GM23338 (cell line): ENCODE results near the gene NCAPG. TPM values are rescaled to one million over a fixed set of nuclear protein-coding genes. Genes with fewer than 3 reads are reported as not detected.

Source experiments
- ATAC-seq: fragments of 200-7000 bp; cut with Tn5 transposase; 3 replicates; pipeline ENCODE4 v1.9.1; 2020
- DNase-seq: peaks from one replicate; pipeline ENCODE4 v3.0.0-alpha.2; 2015; ENCODE audit warnings: low spot score
- H2AFZ ChIP-seq: fragments of 200-600 bp; sonication (generic); 2 replicates; pipeline ENCODE4 v1.8.0; 2016; ENCODE audit warnings: antibody characterized with exemption, mild to moderate bottlenecking, moderate library complexity
- H3F3A ChIP-seq: fragments of 200-600 bp; sonication (generic); replicated peaks from 2 replicates; pipeline ENCODE4 v1.8.0; 2017; ENCODE audit warnings: antibody characterized with exemption, mixed run types, low read depth
- H3K27ac ChIP-seq: fragments of 200-600 bp; sonication (generic); 2 replicates; pipeline ENCODE4 v1.6.1; 2016; ENCODE audit warnings: low read depth
- H3K27me3 ChIP-seq: fragments of 200-600 bp; sonication (generic); 2 replicates; pipeline ENCODE4 v1.8.0; 2016; ENCODE audit warnings: mild to moderate bottlenecking, mixed run types, moderate library complexity; ENCODE audit not compliant: insufficient read depth
- H3K36me3 ChIP-seq: fragments of 200-600 bp; sonication (generic); 2 replicates; pipeline ENCODE4 v1.8.0; 2016; ENCODE audit warnings: mild to moderate bottlenecking; ENCODE audit not compliant: insufficient read depth
- H3K4me1 ChIP-seq: fragments of 200-600 bp; sonication (generic); 2 replicates; pipeline ENCODE4 v1.8.0; 2016; ENCODE audit warnings: mild to moderate bottlenecking, moderate library complexity; ENCODE audit not compliant: insufficient read depth
- H3K4me2 ChIP-seq: fragments of 200-600 bp; sonication (generic); 2 replicates; pipeline ENCODE4 v1.7.1; 2017; ENCODE audit warnings: mixed run types
- H3K4me3 ChIP-seq: fragments of 200-600 bp; sonication (generic); 2 replicates; pipeline ENCODE4 v1.6.1; 2016; ENCODE audit warnings: mixed run types
- H3K79me2 ChIP-seq: fragments of 200-600 bp; sonication (generic); replicated peaks from 2 replicates; pipeline ENCODE4 v1.8.0; 2017; ENCODE audit warnings: mild to moderate bottlenecking; ENCODE audit not compliant: insufficient read depth
- H3K9me2 ChIP-seq: fragments of 200-600 bp; sonication (generic); 2 replicates; pipeline ENCODE4 v1.8.0; 2017; ENCODE audit not compliant: insufficient read depth
- H4K20me1 ChIP-seq: fragments of 200-600 bp; sonication (generic); replicated peaks from 2 replicates; pipeline ENCODE4 v1.8.0; 2017; ENCODE audit warnings: mild to moderate bottlenecking; ENCODE audit not compliant: insufficient read depth
- H3K27ac Mint-ChIP-seq: 2 replicates; pipeline ENCODE4 v1.8.0; 2020; ENCODE audit warnings: inconsistent platforms, mild to moderate bottlenecking, moderate library complexity, mixed read lengths
- H3K27me3 Mint-ChIP-seq: 3 replicates; pipeline ENCODE4 v1.8.0; 2022; ENCODE audit warnings: low read depth, mild to moderate bottlenecking, moderate library complexity, mixed read lengths, inconsistent platforms; ENCODE audit not compliant: insufficient read depth, poor library complexity
- H3K36me3 Mint-ChIP-seq: 3 replicates; pipeline ENCODE4 v1.8.0; 2021; ENCODE audit warnings: low read depth, mild to moderate bottlenecking, inconsistent platforms, moderate library complexity, mixed read lengths
- H3K4me1 Mint-ChIP-seq: 3 replicates; pipeline ENCODE4 v1.8.0; 2020; ENCODE audit warnings: mild to moderate bottlenecking, inconsistent platforms, mixed read lengths
- H3K4me3 Mint-ChIP-seq: 3 replicates; pipeline ENCODE4 v1.8.0; 2021; ENCODE audit warnings: moderate library complexity, mild to moderate bottlenecking, inconsistent platforms, mixed read lengths
- H3K9me3 Mint-ChIP-seq: 3 replicates; pipeline ENCODE4 v1.8.0; 2020; ENCODE audit warnings: moderate library complexity, mild to moderate bottlenecking, inconsistent platforms, mixed read lengths
- CREB1 ChIP-seq: fragments of 250-450 bp; sonication (Bioruptor Pico); IDR thresholded peaks from 2 replicates; pipeline ENCODE4 v1.5.0; 2020; ENCODE audit warnings: low read depth, mild to moderate bottlenecking, moderate library complexity
- CTCF ChIP-seq, 2 experiments: fragments of 200-600 bp in 1 of 2; sonication (generic) in 1 of 2; conservative IDR thresholded peaks; 2 replicates each; pipeline versions ENCODE4 v1.5.1 to v1.6.1; 2016 to 2017; ENCODE audit warnings: antibody characterized with exemption in 2 of 2, low read depth in 2 of 2, mild to moderate bottlenecking in 2 of 2, moderate library complexity in 1 of 2
- JUNB ChIP-seq: IDR thresholded peaks from one replicate; pipeline ENCODE4 v1.6.1; 2016; ENCODE audit warnings: antibody characterized with exemption; ENCODE audit not compliant: unreplicated experiment
- POLR2AphosphoS5 ChIP-seq: IDR thresholded peaks from 2 replicates; pipeline ENCODE4 v1.6.1; 2016; ENCODE audit warnings: antibody characterized with exemption, low read depth
- polyA plus RNA-seq: library from polyadenylated mRNA; unstranded; fragments of >200 nt; fragmentation: Nextera tagmentation; extraction: Ambion mirVana; gene quantifications from 2 replicates; pipeline ENCODE4 v1.2.1, GENCODE V29; 2016
- total RNA-seq: library from RNA; depleted of rRNA; stranded (reverse); fragments of >200 nt; shearing (Covaris generic); gene quantifications from 2 replicates; pipeline ENCODE4 v1.2.3, GENCODE V29; 2014
- TF ChIP-seq, protein P1 (sequence below): fragments of 250-450 bp; sonication (Bioruptor Pico); IDR thresholded peaks from 2 replicates; pipeline ENCODE4 v1.5.0; 2020; ENCODE audit warnings: mild to moderate bottlenecking, moderate library complexity
- TF ChIP-seq, protein P2 (sequence below): IDR thresholded peaks from one replicate; pipeline ENCODE4 v1.6.1; 2018; ENCODE audit warnings: antibody characterized with exemption; ENCODE audit not compliant: unreplicated experiment

The NCAPG gene
- total and polyA plus RNA-seq, 2 experiments from 2014 or later, result 24.4 to 45.8 TPM

DNA sequence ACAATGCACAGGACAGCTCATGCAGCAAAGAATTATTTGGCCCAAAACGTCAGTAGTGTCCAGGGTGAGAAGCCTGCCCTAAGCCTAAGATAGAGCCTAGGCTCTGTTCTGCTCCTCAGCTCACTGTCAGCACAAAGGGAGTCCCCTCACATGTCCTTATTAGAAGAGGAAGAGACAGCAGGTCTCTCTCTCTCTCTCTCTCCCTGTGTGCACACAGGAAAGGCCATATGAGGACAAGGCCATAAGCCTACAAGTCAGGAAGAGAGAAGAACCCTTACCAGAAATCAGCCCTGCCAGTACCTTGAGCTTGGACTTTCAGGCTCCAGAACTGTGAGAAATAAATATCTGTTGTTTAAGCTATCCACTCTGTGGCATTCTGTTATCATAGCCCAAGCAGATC, 49.7 kb upstream of the NCAPG start (continued):
- TF ChIP-seq, protein P1, sequence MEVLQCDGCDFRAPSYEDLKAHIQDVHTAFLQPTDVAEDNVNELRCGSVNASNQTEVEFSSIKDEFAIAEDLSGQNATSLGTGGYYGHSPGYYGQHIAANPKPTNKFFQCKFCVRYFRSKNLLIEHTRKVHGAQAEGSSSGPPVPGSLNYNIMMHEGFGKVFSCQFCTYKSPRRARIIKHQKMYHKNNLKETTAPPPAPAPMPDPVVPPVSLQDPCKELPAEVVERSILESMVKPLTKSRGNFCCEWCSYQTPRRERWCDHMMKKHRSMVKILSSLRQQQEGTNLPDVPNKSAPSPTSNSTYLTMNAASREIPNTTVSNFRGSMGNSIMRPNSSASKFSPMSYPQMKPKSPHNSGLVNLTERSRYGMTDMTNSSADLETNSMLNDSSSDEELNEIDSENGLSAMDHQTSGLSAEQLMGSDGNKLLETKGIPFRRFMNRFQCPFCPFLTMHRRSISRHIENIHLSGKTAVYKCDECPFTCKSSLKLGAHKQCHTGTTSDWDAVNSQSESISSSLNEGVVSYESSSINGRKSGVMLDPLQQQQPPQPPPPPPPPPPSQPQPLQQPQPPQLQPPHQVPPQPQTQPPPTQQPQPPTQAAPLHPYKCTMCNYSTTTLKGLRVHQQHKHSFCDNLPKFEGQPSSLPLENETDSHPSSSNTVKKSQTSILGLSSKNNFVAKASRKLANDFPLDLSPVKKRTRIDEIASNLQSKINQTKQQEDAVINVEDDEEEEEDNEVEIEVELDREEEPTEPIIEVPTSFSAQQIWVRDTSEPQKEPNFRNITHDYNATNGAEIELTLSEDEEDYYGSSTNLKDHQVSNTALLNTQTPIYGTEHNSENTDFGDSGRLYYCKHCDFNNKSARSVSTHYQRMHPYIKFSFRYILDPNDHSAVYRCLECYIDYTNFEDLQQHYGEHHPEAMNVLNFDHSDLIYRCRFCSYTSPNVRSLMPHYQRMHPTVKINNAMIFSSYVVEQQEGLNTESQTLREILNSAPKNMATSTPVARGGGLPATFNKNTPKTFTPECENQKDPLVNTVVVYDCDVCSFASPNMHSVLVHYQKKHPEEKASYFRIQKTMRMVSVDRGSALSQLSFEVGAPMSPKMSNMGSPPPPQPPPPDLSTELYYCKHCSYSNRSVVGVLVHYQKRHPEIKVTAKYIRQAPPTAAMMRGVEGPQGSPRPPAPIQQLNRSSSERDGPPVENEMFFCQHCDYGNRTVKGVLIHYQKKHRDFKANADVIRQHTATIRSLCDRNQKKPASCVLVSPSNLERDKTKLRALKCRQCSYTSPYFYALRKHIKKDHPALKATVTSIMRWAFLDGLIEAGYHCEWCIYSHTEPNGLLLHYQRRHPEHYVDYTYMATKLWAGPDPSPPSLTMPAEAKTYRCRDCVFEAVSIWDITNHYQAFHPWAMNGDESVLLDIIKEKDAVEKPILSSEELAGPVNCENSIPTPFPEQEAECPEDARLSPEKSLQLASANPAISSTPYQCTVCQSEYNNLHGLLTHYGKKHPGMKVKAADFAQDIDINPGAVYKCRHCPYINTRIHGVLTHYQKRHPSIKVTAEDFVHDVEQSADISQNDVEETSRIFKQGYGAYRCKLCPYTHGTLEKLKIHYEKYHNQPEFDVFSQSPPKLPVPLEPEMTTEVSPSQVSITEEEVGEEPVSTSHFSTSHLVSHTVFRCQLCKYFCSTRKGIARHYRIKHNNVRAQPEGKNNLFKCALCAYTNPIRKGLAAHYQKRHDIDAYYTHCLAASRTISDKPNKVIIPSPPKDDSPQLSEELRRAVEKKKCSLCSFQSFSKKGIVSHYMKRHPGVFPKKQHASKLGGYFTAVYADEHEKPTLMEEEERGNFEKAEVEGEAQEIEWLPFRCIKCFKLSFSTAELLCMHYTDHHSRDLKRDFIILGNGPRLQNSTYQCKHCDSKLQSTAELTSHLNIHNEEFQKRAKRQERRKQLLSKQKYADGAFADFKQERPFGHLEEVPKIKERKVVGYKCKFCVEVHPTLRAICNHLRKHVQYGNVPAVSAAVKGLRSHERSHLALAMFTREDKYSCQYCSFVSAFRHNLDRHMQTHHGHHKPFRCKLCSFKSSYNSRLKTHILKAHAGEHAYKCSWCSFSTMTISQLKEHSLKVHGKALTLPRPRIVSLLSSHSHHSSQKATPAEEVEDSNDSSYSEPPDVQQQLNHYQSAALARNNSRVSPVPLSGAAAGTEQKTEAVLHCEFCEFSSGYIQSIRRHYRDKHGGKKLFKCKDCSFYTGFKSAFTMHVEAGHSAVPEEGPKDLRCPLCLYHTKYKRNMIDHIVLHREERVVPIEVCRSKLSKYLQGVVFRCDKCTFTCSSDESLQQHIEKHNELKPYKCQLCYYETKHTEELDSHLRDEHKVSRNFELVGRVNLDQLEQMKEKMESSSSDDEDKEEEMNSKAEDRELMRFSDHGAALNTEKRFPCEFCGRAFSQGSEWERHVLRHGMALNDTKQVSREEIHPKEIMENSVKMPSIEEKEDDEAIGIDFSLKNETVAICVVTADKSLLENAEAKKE, result no peak
- TF ChIP-seq JUNB (no peak), CREB1 (CRISPR knock-in tag) (no peak), POLR2AphosphoS5 (no peak)

DNA sequence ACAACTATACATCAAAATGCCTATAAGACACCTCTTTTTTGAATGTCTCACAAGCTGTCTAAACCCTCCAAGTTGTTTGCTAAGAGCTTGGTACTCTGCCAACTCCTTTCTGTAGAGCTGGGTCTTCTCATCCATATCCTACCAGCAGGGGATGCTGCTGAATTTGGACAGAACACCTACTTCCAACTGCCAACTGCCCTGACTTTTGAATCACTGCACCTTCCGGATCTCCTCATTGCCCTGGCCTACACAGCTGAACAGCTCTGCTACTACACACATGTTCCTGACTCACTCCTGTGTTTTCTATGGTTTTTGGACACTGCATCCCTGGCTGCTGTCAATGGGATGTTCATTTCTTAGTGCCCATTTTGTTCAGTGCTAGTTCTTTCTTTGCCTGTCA, 48.1 kb upstream of the NCAPG start:
- peak; percentile 20 for DNase-seq
- Mint-ChIP-seq H3K4me3 (no peak overlapping the region), H3K9me3 (peaks cover 21% of the 10 kb centered on the region), H3K4me1 (peaks cover 14% of the 10 kb centered on the region), H3K27ac (no peak overlapping the region), H3K27me3 (peaks cover 2% of the 10 kb centered on the region), H3K36me3 (peaks cover 8% of the 10 kb centered on the region)
- no peak overlapping the region for H3K4me3 ChIP-seq
- H3K4me2 ChIP-seq, result no peak overlapping the region
- H3K4me1 ChIP-seq, result no peaks in the 10 kb centered on the region
- H3K79me2 ChIP-seq, result no peaks in the 10 kb centered on the region
- no peaks in the 10 kb centered on the region for H3F3A ChIP-seq
- H3K27me3 ChIP-seq, result no peaks in the 10 kb centered on the region
- no peaks in the 10 kb centered on the region for H3K36me3 ChIP-seq
- H2AFZ ChIP-seq, result no peak overlapping the region
- TF ChIP-seq, protein P2, sequence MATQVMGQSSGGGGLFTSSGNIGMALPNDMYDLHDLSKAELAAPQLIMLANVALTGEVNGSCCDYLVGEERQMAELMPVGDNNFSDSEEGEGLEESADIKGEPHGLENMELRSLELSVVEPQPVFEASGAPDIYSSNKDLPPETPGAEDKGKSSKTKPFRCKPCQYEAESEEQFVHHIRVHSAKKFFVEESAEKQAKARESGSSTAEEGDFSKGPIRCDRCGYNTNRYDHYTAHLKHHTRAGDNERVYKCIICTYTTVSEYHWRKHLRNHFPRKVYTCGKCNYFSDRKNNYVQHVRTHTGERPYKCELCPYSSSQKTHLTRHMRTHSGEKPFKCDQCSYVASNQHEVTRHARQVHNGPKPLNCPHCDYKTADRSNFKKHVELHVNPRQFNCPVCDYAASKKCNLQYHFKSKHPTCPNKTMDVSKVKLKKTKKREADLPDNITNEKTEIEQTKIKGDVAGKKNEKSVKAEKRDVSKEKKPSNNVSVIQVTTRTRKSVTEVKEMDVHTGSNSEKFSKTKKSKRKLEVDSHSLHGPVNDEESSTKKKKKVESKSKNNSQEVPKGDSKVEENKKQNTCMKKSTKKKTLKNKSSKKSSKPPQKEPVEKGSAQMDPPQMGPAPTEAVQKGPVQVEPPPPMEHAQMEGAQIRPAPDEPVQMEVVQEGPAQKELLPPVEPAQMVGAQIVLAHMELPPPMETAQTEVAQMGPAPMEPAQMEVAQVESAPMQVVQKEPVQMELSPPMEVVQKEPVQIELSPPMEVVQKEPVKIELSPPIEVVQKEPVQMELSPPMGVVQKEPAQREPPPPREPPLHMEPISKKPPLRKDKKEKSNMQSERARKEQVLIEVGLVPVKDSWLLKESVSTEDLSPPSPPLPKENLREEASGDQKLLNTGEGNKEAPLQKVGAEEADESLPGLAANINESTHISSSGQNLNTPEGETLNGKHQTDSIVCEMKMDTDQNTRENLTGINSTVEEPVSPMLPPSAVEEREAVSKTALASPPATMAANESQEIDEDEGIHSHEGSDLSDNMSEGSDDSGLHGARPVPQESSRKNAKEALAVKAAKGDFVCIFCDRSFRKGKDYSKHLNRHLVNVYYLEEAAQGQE, result no peak
- TF ChIP-seq CTCF (conservative IDR thresholded peaks at IDR 0.05; ENCODE audit: low read depth in 2 of 2), result peak; percentile 14 to 59; a peak in 3 of 4 replicates
- H3K27ac ChIP-seq, result no peak overlapping the region
- H3K9me2 ChIP-seq, result no peaks in the 10 kb centered on the region
- H4K20me1 ChIP-seq, result no peaks in the 10 kb centered on the region
- no peak for ATAC-seq
